TTC549 (cell line): ENCODE data around the gene LST1.
A peak's percentile ranks its signal among the peaks of the same experiment; 100 is the strongest.
"Not testable (repeated sequence)": the region's sequence is repeated elsewhere in the genome, so short reads cannot be mapped to it uniquely, and the experiment has no call there.

ENCODE experiments used
- FAIRE-seq: peaks from 2 replicates; lab custom pipeline; 2012; peaks lifted over from hg19 to GRCh38; lab: Jason Lieb, UNC

Gene LST1

GRCh38 chr6:31580807-31581433 lies 5.2 kb upstream of the LST1 start:
- FAIRE-seq, result no peak

GRCh38 chr6:31581434-31582229 lies 4.4 kb upstream of the LST1 start:
- FAIRE-seq, result no peak

- no peak for FAIRE-seq
Observed at GRCh38 chr6:31582230-31582643, 3.8 kb upstream of the LST1 start, which contains the start of gene LTB. Gene LTB, minus strand, starts transcription at chr6:31582424. Its CDS starts 7 bp downstream, at chr6:31582417.

GRCh38 chr6:31585491-31585890 lies 586 bp upstream of the LST1 start:
- FAIRE-seq, result no peak

GRCh38 chr6:31586599-31587281 lies 663 bp downstream of the LST1 start:
- no peak for FAIRE-seq

- no peak for FAIRE-seq
Observed at GRCh38 chr6:31587791-31588777, 2.0 kb downstream of the LST1 start.

- no peak for FAIRE-seq
Observed at GRCh38 chr6:31588871-31589650, 3.0 kb downstream of the LST1 start.

- not testable (repeated sequence) for FAIRE-seq
Observed at GRCh38 chr6:31590691-31591090, 4.6 kb downstream of the LST1 start.

GRCh38 chr6:31592396-31592771 lies 6.3 kb downstream of the LST1 start:
- no peak for FAIRE-seq

- FAIRE-seq, result no peak
Observed at GRCh38 chr6:31597006-31597405, 10.9 kb downstream of the LST1 start.

- no peak for FAIRE-seq
Observed at GRCh38 chr6:31607317-31607716, 21.2 kb downstream of the LST1 start.

GRCh38 chr6:31609519-31610406 lies 23.7 kb downstream of the LST1 start:
- no peak for FAIRE-seq

GRCh38 chr6:31610968-31611367 lies 24.9 kb downstream of the LST1 start:
- no peak for FAIRE-seq

- no peak for FAIRE-seq
Observed at GRCh38 chr6:31614075-31614619, 28.1 kb downstream of the LST1 start.

- no peak for FAIRE-seq
Observed at GRCh38 chr6:31614684-31615578, 28.9 kb downstream of the LST1 start, which contains the start of gene AIF1. Gene AIF1, plus strand, starts transcription at chr6:31615234. Its CDS starts 96 bp downstream, at chr6:31615330.

GRCh38 chr6:31615748-31616147 lies 29.7 kb downstream of the LST1 start:
- no peak for FAIRE-seq

GRCh38 chr6:31617010-31617409 lies 30.9 kb downstream of the LST1 start:
- FAIRE-seq, result no peak

GRCh38 chr6:31619805-31620585 lies 33.9 kb downstream of the LST1 start:
- peak; percentile 97 for FAIRE-seq
